NCI-H748 (cell line): ENCODE results near the gene MED23.
"Not testable (repeated sequence)": the region's sequence is repeated elsewhere in the genome, so short reads cannot be mapped to it uniquely, and the experiment has no call there.

Experiments used
- DNase-seq: peaks from one replicate; lab custom pipeline; 2025; ENCODE audit not compliant: unreplicated experiment; lab: John Stamatoyannopoulos, UW

The MED23 gene

DNA sequence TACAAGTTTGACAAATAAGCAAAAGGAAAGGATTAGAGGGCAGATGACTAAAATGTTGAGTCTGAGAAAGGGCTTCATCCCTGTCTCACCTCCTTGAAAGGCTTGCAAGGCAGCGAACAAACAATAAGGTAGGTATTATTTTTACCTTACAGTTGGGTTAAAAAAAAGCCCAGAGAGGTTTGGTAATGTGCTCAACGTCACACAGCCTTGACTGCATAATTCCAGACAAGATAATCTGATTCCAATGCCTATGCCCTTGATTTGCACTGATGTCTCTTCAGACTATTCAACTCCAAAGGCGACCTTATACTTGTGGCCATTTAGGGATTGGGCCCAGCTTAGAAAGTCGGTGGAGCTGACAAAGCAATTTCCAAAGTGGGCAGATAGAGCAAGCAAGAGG is 53.4 kb downstream of the MED23 start:
- no peak for DNase-seq

- no peak for DNase-seq
These were observed 53.9 kb downstream of the MED23 start for GRCh38 chr6:131574133-131574532.

DNA sequence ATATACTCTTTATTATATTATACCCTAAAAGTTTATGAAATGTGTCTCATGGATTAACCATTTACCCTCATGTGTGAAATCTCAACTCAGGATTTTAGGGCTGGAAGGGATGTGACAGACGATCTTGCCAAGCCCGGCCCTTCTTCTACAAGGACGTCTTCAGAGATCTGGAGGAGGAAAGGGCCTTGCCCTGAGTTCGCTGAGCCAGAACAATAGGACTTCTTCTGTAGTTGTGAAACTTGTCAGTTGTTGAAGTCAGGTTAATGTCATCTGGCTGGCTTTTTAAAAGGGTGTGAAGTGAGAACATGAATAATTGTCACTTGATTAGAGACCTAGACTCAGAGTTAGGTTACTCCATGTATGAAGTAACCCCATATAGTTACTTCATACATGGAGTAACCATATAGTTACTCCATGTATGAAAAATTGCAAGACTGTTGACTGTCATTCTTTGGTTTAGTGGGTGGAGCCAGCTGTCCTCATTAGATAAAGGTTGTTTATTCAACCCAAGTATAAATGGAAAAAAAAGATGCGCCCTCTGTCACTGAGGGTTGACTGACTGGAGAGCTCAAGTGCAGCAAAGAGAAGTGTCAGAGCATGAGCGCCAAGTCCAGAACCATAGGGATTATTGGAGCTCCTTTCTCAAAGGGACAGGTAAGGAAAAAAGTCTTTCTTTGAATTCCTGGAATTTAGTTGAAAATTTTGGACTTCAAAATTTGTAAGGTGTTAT is 55.2 kb downstream of the MED23 start, which contains the start of gene ARG1:
Gene ARG1, plus strand, starts transcription at position 541 of the 730 bp plus-strand sequence. Its CDS starts 57 bp downstream, at position 598.
- no peak for DNase-seq

DNA sequence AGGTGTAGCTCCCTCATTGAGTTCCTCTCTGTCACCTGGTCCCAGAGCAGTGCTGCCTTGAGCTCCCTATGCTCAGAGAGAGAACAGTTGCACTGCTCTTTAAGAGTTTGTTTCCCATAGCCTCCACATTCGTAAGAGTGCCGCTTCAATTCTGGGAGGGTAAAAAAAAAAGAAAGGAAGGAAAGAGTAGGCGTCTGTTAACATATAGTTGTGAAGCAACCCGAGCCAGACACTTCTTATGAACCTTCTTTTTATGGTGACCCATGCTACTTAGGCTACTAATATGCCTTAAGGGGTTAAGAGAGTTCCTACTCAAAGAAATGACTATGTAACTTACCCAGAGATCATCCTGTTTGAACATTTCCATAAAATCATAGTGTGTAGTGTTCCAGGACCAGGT is 59.3 kb downstream of the MED23 start:
- no peak for DNase-seq

- DNase-seq = no peak
These were observed 63.0 kb downstream of the MED23 start for GRCh38 chr6:131565056-131565455.

DNA sequence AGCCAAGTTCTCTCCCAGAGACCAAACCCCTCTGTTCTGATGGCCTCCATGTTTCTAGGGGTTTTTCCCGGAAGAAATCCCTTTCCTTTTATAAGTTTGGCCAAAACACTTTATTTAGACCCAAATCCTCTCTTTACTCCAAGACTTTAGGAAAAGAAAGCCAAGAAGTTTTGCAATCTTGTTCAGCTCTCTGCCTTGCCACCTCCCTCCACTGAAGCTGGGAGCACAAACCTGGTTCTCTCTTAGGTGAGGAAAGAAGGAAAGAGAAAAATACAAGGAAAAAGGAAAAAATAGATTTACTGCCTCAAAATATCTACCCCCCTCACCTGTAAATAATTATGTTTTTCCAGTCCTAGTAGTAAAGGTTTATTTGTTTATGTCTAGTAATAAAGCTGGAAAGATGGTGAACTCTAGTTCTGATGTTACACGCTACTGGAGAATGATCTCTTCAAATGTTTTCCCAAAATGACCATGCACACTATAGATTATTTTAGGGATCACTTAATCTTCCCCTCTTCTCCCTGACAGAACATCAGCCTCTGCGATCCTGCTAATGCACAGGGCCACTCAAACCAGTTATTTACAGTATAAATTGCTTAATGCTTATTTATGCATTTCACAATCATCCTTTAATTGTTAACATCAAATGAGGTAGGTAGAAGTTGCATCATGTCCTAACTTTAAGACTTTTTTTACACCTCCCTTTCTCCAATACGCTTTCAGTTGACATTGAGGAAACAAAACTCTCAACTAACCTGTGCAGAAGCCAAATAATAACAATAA is 65.9 kb downstream of the MED23 start:
- no peak for DNase-seq

DNA sequence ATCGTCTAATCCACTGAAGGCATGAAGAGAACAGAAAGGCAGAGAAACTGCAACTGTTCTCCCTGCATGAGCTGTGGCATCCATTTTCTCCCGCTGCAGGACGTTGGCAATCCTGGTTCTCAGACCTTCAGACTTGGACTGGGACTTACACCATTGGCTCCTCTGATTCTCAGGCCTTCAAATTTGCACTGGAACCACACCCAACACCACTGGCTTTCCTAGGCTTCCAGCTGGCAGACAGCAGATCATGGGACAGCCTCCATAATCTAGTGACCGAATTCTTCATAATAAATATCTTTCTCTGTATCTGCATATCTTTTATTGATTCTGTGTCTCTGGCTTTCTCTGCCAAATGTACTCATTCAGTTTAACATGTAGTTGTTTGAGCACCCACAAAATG is 69.1 kb downstream of the MED23 start:
- DNase-seq = no peak

DNA sequence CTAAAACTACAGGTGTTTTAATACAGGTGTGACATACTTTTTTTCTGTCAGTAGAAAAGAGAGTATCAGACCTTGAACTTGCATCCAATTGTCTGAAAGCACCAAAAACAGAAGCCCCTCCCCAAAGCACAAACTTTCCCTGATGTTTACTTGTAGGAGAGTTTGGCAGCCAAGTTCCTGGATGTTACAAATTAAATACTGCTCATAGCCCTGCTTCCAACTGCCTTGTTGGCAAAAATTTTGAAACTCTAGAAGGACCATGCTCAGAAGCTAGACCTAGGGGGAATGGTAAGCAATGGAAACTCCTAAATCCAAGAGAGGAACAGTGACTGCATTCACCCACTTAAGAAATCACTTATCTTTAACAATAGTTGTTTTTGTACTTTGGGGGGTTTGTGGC is 72.0 kb downstream of the MED23 start:
- no peak for DNase-seq

GRCh38 chr6:131552572-131552971 is 75.5 kb downstream of the MED23 start:
- DNase-seq = no peak

- no peak for DNase-seq
These were observed 76.1 kb downstream of the MED23 start for GRCh38 chr6:131551902-131552301.

- no peak for DNase-seq
These were observed 78.2 kb downstream of the MED23 start for GRCh38 chr6:131549811-131550210.

DNA sequence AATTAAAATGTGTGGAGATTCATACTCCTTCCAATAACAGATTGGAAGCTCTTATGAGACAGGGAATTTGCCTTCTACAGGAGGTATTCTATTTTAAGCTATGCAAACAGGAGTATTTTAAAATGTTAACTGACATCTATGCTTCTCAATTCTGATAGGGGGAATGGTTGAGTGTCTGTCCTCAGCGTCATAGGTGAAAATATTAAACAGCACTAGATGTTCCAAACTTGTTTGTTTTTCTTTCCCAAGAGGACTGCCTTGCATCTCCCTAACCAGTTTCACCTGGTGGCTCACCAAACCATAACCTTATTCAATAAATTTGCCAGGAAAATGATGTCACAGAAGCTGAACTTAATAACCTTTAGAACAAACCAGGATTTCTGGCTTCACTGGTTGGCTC is 79.6 kb downstream of the MED23 start:
- DNase-seq = no peak

DNA sequence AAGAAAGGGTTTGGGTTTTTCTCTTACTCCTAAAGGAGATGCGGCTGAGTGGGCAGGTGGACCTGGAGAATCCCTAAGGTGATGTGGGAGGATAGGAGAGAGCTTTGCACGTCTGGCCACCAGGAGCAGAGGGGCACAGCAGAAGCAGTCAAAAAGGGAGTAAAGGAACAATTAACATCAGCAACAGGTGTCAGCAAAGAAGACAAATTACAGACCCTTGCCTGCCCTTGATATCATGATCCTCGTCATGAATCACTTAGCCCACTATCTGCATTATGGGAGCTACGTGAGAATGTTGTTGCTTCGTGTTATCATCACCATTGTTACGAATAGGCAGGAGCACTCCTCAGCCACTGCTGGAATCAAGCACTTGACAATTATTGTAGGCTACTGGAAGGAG is 80.6 kb downstream of the MED23 start:
- DNase-seq = no peak

- DNase-seq = peak; percentile 56
These were observed 82.7 kb downstream of the MED23 start for GRCh38 chr6:131545317-131545716.

DNA sequence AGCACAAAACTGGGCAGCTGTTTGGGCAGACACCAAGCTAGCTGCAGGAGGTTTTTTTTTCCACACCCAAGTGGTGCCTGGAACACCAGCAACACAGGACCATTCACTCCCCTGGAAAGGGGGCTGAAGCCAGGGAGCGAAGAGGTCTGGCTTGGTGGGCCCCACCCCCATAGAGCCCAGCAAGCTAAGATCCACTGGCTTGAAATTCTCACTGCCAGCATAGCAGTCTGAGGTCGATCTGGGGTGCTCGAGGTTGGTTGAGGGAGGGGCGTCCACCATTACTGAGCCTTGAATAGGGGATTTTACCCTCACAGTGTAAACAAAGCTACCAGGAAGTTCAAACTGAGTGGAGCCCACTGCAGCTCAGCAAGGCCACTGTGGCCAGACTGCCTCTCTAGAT is 89.4 kb downstream of the MED23 start:
- not testable (repeated sequence) for DNase-seq

- no peak for DNase-seq
These were observed 95.4 kb downstream of the MED23 start for GRCh38 chr6:131532580-131533039.

DNA sequence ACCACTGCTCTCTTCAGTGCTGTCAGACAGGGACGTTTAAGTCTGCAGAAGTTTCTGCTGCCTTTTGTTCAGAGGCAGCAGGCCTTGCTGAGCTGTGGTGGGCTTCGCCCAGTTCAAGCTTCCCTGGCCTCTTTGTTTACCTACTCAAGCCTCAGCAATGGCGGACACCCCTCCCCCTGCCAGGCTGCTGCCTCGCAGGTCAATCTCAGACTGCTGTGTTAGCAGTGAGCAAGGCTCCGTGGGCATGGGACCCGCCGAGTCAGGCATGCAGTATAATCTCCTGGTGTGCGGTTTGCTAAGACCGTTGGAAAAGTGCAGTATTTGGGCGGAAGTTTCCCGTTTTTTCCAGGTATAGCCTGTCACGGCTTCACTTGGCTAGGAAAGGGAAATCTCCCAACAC is 96.4 kb downstream of the MED23 start:
- DNase-seq = not testable (repeated sequence)

- DNase-seq = not testable (repeated sequence)
These were observed 97.1 kb downstream of the MED23 start for GRCh38 chr6:131530936-131531335.

- no peak for DNase-seq
These were observed 103.2 kb downstream of the MED23 start for GRCh38 chr6:131524695-131525336.

GRCh38 chr6:131523988-131524673 is 103.9 kb downstream of the MED23 start:
- no peak for DNase-seq
